PC-3 (cell line): Measurements from ENCODE around the gene MSI2. TPM values are rescaled to one million over a fixed set of nuclear protein-coding genes. Genes with fewer than 3 reads are reported as not detected.

ENCODE experiments used
- ATAC-seq: fragments of 200-7000 bp; cut with Tn5 transposase; 2 replicates; pipeline ENCODE4 v1.9.1; 2020; ENCODE audit warnings: mild to moderate bottlenecking, moderate library complexity
- BruUV-seq: library from RNA; stranded (reverse); fragments of 400-500 nt; replicated peaks from 2 replicates; lab custom pipeline; 2021; lab: Mats Ljungman, UMichigan
- CTCF ChIA-PET: fragments of 300-600 bp; sonication (Branson Sonifier 250); formaldehyde crosslinking; loops from one replicate; lab custom pipeline; 2022; ENCODE audit warnings: antibody characterized with exemption; lab: Charles Lee
- POLR2A ChIA-PET: fragments of 300-600 bp; sonication (Branson Sonifier 250); formaldehyde crosslinking; loops from one replicate; lab custom pipeline; 2022; ENCODE audit warnings: antibody characterized with exemption; ENCODE audit not compliant: unreplicated experiment; lab: Charles Lee
- DNase-seq: peaks from one replicate; pipeline ENCODE4 v3.0.0-alpha.2; 2015
- H2AFZ ChIP-seq: fragments of 300-600 bp; sonication (generic); 2 replicates; pipeline ENCODE4 v1.6.0; 2016; ENCODE audit warnings: antibody characterized with exemption, low read length
- H3F3A ChIP-seq: fragments of 300-600 bp; sonication (generic); one replicate; pipeline ENCODE4 v1.6.0; 2017; ENCODE audit warnings: antibody characterized with exemption, low read length, control low read depth, mild to moderate bottlenecking; ENCODE audit not compliant: unreplicated experiment
- H3K27ac ChIP-seq: fragments of 300-600 bp; sonication (generic); 2 replicates; pipeline ENCODE4 v1.5.1; 2016; ENCODE audit warnings: mild to moderate bottlenecking, low read length
- H3K27me3 ChIP-seq: fragments of 300-600 bp; sonication (generic); 2 replicates; pipeline ENCODE4 v1.6.1; 2016; ENCODE audit warnings: low read length, mixed read lengths
- H3K36me3 ChIP-seq: fragments of 300-600 bp; sonication (generic); 2 replicates; pipeline ENCODE4 v1.6.1; 2016; ENCODE audit warnings: low read depth, mixed run types, low read length, mixed read lengths
- H3K4me1 ChIP-seq: fragments of 300-600 bp; sonication (generic); 2 replicates; pipeline ENCODE4 v1.5.1; 2016; ENCODE audit warnings: low read length; ENCODE audit not compliant: insufficient read depth
- H3K4me2 ChIP-seq: fragments of 300-600 bp; sonication (generic); 2 replicates; pipeline ENCODE4 v1.6.0; 2016; ENCODE audit warnings: low read length
- H3K4me3 ChIP-seq: fragments of 300-600 bp; sonication (generic); 2 replicates; pipeline ENCODE4 v1.5.1; 2016; ENCODE audit warnings: mild to moderate bottlenecking, low read length, mixed read lengths
- H3K79me2 ChIP-seq: fragments of 300-600 bp; sonication (generic); 2 replicates; pipeline ENCODE4 v1.6.1; 2017; ENCODE audit warnings: low read length, mixed read lengths
- H3K9ac ChIP-seq: fragments of 300-600 bp; sonication (generic); 2 replicates; pipeline ENCODE4 v1.6.0; 2016; ENCODE audit warnings: mild to moderate bottlenecking, low read length
- H3K9me2 ChIP-seq: fragments of 300-600 bp; sonication (generic); replicated peaks from 2 replicates; pipeline ENCODE4 v1.6.1; 2016; ENCODE audit warnings: mixed run types, low read length, mixed read lengths
- H3K9me3 ChIP-seq: fragments of 300-600 bp; sonication (generic); 2 replicates; pipeline ENCODE4 v1.6.1; 2016; ENCODE audit warnings: low read length, mixed read lengths
- H4K20me1 ChIP-seq: fragments of 300-600 bp; sonication (generic); 2 replicates; pipeline ENCODE4 v1.6.1; 2016; ENCODE audit warnings: low read length, mixed read lengths
- CTCF ChIP-seq: fragments of 300-600 bp; sonication (generic); conservative IDR thresholded peaks from 2 replicates; pipeline ENCODE4 v1.5.1; 2017; ENCODE audit warnings: antibody characterized with exemption, low read depth, mild to moderate bottlenecking, low read length
- EZH2 ChIP-seq: fragments of 300-600 bp; sonication (generic); IDR thresholded peaks from one replicate; pipeline ENCODE4 v1.6.1; 2017; ENCODE audit warnings: antibody characterized with exemption, mild to moderate bottlenecking, low read length; ENCODE audit not compliant: unreplicated experiment
- EZH2phosphoT487 ChIP-seq: fragments of 300-600 bp; sonication (generic); IDR thresholded peaks from 2 replicates; pipeline ENCODE4 v1.6.1; 2018; ENCODE audit warnings: mild to moderate bottlenecking, antibody characterized with exemption, low read length, borderline replicate concordance
- intact Hi-C: fragments of 100-400 bp; cut with micrococcal nuclease; formaldehyde crosslinking; loops from 2 replicates; pipeline ENCODE4 v1.9.0; 2023
- total RNA-seq: library from RNA; depleted of rRNA; stranded (reverse); fragments of >200 nt; gene quantifications from 2 replicates; pipeline ENCODE4 v1.2.3, GENCODE V29; 2014

The MSI2 gene
- total RNA-seq, 1 experiment from 2014 or later: 54.7 TPM

GRCh38 chr17:57324060-57324459 is 67.7 kb downstream of the MSI2 start:
- TF ChIP-seq CTCF (no peak), EZH2 (no peak), EZH2phosphoT487 (no peak)
- Histone ChIP-seq H3F3A (no peaks in the 10 kb centered on the region), H3K27me3 (no peaks in the 10 kb centered on the region), H3K9ac (no peak overlapping the region), H2AFZ (no peak overlapping the region), H3K36me3 (no peaks in the 10 kb centered on the region; the same call in 1 of the 2 replicates), H4K20me1 (no peaks in the 10 kb centered on the region), H3K9me3 (no peaks in the 10 kb centered on the region), H3K27ac (no peak overlapping the region), H3K4me3 (no peak overlapping the region), H3K79me2 (no peaks in the 10 kb centered on the region), H3K4me2 (no peak overlapping the region), H3K9me2 (no peaks in the 10 kb centered on the region), H3K4me1 (no peaks in the 10 kb centered on the region)
- ChIA-PET POLR2A (no interaction called here), CTCF (no interaction called here)
- DNase-seq (no peak), ATAC-seq (no peak)
- no TSS peak for BruUV-seq
- intact Hi-C loops: no loop called here

- H3K79me2 ChIP-seq: no peaks in the 10 kb centered on the region
- H3K9me3 ChIP-seq: no peaks in the 10 kb centered on the region
- no peak overlapping the region for H3K9ac ChIP-seq
- no peaks in the 10 kb centered on the region for H3K9me2 ChIP-seq
- no peaks in the 10 kb centered on the region; the same call in 1 of the 2 replicates for H3K36me3 ChIP-seq
- ChIA-PET CTCF (no interaction called here), POLR2A (no interaction called here)
- TF ChIP-seq EZH2 (no peak), EZH2phosphoT487 (no peak), CTCF (no peak)
- H3K27me3 ChIP-seq: no peaks in the 10 kb centered on the region
- intact Hi-C loops: no loop called here
- H3K27ac ChIP-seq: no peak overlapping the region
- no peak overlapping the region for H2AFZ ChIP-seq
- no peak overlapping the region for H3K4me3 ChIP-seq
- no peaks in the 10 kb centered on the region for H3K4me1 ChIP-seq
- no peak overlapping the region for H3K4me2 ChIP-seq
- ATAC-seq (no peak), DNase-seq (no peak)
- H4K20me1 ChIP-seq: no peaks in the 10 kb centered on the region
- BruUV-seq: no TSS peak
- no peaks in the 10 kb centered on the region for H3F3A ChIP-seq
Observed at GRCh38 chr17:57324631-57325030, 68.3 kb downstream of the MSI2 start.

- Histone ChIP-seq H3K4me2 (no peak overlapping the region), H2AFZ (no peak overlapping the region), H3K36me3 (no peaks in the 10 kb centered on the region; the same call in 1 of the 2 replicates), H3K27me3 (no peaks in the 10 kb centered on the region), H3K79me2 (no peaks in the 10 kb centered on the region), H3K9ac (no peak overlapping the region), H4K20me1 (no peaks in the 10 kb centered on the region), H3K4me1 (no peaks in the 10 kb centered on the region), H3K4me3 (no peak overlapping the region), H3K9me2 (no peaks in the 10 kb centered on the region), H3K9me3 (no peaks in the 10 kb centered on the region), H3F3A (no peaks in the 10 kb centered on the region), H3K27ac (no peak overlapping the region)
- intact Hi-C loops: no loop called here
- CTCF ChIA-PET: no interaction called here
- ATAC-seq: no peak
- no peak for TF ChIP-seq CTCF
- POLR2A ChIA-PET: no interaction called here
- no TSS peak for BruUV-seq
- no peak for DNase-seq
Observed at GRCh38 chr17:57326336-57326735, 70.0 kb downstream of the MSI2 start.
